Mucosa of descending colon (tissue), 3 donors: Measurements from ENCODE around the gene CA5A. TPM values are rescaled to one million over a fixed set of nuclear protein-coding genes. Genes with fewer than 3 reads are reported as not detected.

Experiments used
- ATAC-seq: fragments of 200-7000 bp; cut with Tn5 transposase; one replicate; pipeline ENCODE4 v1.9.1; 2020; ENCODE audit warnings: mild to moderate bottlenecking, moderate library complexity
- DNase-seq, 3 donors: peaks; one replicate each; pipeline ENCODE4 v3.0.0-alpha.2; 2020
- H3K36me3 ChIP-seq: fragments of 200-600 bp; one replicate; pipeline ENCODE4 v1.8.0; 2021; ENCODE audit warnings: low read depth, mild to moderate bottlenecking
- H3K4me1 ChIP-seq: fragments of 200-600 bp; one replicate; pipeline ENCODE4 v1.8.0; 2021; ENCODE audit warnings: low read depth, mild to moderate bottlenecking
- H3K4me3 ChIP-seq: fragments of 200-600 bp; one replicate; pipeline ENCODE4 v1.8.0; 2021; ENCODE audit warnings: mild to moderate bottlenecking
- H3K9me3 ChIP-seq: fragments of 200-600 bp; one replicate; pipeline ENCODE4 v1.8.0; 2021; ENCODE audit warnings: mild to moderate bottlenecking
- intact Hi-C, 2 donors: fragments of 100-400 bp; cut with DNase I in 1 of 2; cut with micrococcal nuclease in 1 of 2; formaldehyde crosslinking; loops; one replicate each; pipeline versions ENCODE4 v1.11.0 to v1.11.1; 2022; cut with DNase I, micrococcal nuclease
- total RNA-seq, 3 donors: library from RNA; stranded (reverse); fragmentation: NEBNext Ultra II Directional in 2 of 3; extraction: Animal tissue kit (Norgen Biotek cat#: 25700) in 2 of 3; gene quantifications; one replicate each; pipeline versions ENCODE4 v1.2.1 to v1.2.4, GENCODE V29; 2021 to 2023
- TF ChIP-seq, protein P1 (sequence below): fragments of 200-600 bp; IDR thresholded peaks from one replicate; pipeline ENCODE4 v1.8.0; 2022; ENCODE audit warnings: antibody characterized with exemption, mild to moderate bottlenecking
- donor health status: DM: no; HTN: no; CAD: no; lungs with moderate emphysema.
- donor health status: DM: no; HTN: no; CAD: no.
- donor health status: DM: no; HTN: yes; CAD: no.

CA5A gene
- total RNA-seq, 3 donors from 2014 or later = 0.05 to 0.25 TPM; not detected in 1

DNA sequence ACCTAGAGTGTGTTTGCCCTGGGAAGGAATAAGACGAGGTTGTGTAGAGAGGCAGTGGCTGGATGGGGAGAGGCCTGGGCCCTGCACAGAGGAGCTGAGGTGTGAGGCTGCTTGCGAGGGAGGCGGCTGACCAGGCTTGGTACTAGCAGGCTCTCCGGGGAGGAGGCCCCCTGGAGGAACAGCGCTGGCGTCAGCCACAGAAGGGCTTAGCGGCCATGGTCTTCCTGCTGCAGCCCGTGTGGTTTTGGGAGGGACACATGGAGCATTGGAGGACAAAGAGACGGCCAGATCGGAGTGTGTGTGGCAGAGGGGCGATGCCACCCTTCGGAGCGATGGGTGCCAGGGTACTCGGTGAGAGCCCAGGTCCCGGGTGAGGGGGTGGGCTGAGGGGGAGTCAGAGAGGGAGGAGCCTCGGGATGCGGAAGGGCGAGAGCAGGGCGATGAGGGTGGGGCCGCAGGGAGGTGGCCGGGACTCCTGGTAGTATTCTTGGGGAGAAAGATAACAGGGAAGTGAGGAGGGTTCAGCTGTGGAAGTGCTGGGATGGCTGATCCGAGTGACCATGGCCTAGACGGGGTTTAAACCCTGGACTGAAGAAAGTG, 23.2 kb upstream of the CA5A start:
- Histone ChIP-seq H3K9me3 (no peaks in the 10 kb centered on the region), H3K4me3 (no peak overlapping the region), H3K4me1 (peaks cover 3% of the 10 kb centered on the region), H3K36me3 (no peaks in the 10 kb centered on the region)
- no peak for DNase-seq
- TF ChIP-seq, protein P1, sequence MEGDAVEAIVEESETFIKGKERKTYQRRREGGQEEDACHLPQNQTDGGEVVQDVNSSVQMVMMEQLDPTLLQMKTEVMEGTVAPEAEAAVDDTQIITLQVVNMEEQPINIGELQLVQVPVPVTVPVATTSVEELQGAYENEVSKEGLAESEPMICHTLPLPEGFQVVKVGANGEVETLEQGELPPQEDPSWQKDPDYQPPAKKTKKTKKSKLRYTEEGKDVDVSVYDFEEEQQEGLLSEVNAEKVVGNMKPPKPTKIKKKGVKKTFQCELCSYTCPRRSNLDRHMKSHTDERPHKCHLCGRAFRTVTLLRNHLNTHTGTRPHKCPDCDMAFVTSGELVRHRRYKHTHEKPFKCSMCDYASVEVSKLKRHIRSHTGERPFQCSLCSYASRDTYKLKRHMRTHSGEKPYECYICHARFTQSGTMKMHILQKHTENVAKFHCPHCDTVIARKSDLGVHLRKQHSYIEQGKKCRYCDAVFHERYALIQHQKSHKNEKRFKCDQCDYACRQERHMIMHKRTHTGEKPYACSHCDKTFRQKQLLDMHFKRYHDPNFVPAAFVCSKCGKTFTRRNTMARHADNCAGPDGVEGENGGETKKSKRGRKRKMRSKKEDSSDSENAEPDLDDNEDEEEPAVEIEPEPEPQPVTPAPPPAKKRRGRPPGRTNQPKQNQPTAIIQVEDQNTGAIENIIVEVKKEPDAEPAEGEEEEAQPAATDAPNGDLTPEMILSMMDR = no peak
- intact Hi-C loops = no loop called here
- no peak for ATAC-seq

DNA sequence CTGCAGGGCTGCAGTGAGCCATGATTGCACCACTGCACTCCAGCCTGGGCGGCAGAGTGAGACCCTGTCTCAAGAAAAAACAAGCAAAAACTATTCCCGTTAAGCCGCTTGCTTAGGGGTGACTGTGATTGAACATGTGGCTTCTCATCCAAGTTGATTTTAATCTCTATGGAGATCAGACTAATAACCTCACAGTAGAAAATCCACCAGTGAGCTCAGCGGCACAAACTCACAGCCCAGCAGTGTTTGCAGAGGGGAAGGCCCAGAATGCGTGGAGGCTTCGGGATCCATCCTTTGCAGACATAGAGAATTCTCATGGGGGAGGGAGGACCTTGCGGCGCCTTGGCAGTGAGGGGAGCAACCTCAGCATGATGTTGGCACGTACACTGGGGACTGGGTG, 22.3 kb upstream of the CA5A start:
- peaks cover 10% of the 10 kb centered on the region for H3K4me1 ChIP-seq
- TF ChIP-seq, protein P1 = no peak
- no peak for DNase-seq
- no peak overlapping the region for H3K4me3 ChIP-seq
- intact Hi-C loops = no loop called here
- no peaks in the 10 kb centered on the region for H3K9me3 ChIP-seq
- ATAC-seq = no peak
- no peaks in the 10 kb centered on the region for H3K36me3 ChIP-seq

DNA sequence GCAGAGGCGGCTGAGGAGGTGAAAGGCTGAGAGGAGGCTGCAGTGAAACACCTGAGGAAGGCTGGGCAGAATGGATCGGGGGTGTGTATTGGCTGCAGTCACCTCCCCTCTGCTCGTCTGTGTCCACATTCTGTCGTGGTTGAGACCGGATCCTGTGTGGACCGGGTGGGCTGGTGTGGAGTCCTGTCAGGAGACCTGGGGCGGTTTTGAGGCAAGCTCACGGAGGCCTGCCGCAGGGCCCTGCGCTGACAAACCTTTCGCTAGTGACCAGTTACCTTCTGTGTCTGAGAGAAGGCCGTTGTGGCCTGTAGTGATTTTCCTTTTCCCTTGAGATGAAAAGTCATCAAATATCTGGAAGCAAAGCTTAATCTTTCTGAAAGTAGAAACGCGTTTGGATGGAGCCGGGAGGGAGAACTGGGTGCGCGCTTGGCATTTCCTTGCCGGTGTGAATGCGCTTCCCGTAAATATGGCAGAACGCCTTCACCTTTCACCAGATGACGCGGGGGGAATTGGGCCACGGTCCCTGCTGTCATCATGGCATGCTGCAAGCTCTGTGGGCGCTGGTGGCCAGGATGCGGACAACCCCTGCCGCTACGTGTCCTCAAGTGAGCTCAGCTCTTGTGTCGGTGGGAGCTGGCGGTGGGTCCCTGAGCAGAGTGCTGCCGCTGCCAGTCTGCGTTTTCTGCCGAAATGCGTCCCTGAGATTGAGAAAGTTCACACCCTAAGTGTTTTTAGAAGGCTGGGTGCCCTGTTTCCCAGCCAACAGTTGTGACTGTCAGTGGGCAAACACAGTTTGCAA, 21.2 kb upstream of the CA5A start:
- Histone ChIP-seq H3K4me1 (peaks cover 16% of the 10 kb centered on the region), H3K4me3 (no peak overlapping the region), H3K9me3 (no peaks in the 10 kb centered on the region), H3K36me3 (no peaks in the 10 kb centered on the region)
- DNase-seq (peak in 1 of 3 donors; percentile 56), ATAC-seq (no peak)
- TF ChIP-seq, protein P1 = no peak
- intact Hi-C loops = no loop called here

DNA sequence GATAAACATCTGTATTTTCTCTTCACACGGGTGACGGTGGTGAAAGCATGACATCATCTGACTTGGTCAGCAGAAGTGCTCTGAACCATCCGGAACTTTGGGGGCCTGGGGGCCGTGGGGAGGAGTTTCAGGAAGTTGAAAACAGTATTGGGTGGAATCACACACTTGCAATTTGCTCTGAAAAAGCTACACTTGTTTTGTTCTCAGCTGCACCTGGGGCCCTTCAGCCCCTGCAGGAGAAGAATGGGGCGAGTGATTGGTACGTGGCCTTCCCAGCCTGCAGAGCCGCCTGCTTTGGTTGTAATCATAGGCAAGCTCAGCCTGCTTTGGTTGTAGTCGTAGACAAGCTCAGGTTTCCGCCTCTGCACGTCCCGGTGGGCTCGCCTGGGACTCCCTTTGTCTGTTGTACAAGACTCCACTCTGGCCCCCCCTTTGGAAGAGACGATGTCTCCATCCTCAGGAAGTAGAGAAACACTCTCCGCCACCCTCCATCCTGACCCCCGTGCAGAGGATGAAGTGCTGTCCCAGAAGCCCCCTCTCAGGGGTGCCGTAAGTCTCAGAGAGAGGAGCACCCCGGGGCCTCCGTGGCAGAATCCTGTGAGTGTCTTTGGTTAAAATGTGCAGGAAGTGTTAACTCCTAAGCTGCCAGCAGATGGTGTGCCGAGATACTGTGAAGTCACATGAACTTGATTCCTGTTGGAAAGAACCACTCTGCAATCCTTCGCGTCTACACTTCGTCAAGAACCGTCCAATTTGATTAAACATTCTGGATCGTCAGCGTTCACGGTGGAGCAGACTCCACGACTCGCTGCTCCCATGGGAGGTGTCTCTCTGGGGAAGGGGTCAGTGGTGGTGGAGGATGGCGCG, 20.3 kb upstream of the CA5A start:
- Histone ChIP-seq H3K4me3 (no peak overlapping the region), H3K36me3 (no peaks in the 10 kb centered on the region), H3K9me3 (no peaks in the 10 kb centered on the region), H3K4me1 (peaks cover 20% of the 10 kb centered on the region)
- ATAC-seq = peak; percentile 16
- TF ChIP-seq, protein P1 = no peak
- peak in 2 of 3 donors; percentile 41 to 58 for DNase-seq
- intact Hi-C loops = no loop called here

DNA sequence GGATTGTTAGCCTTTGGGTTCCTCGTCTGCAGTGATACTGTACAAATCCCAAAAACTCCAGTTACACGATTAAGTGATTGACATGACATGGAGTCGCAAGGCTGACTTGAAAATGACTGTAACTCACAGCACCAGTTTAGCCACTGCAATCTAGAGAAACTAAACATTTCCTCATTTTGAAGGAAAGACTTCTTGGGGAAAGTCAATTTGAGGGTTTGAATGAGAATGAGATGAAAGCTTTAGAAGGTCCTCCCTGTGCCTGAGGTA, 19.7 kb upstream of the CA5A start:
- no peak for ATAC-seq
- intact Hi-C loops = no loop called here
- TF ChIP-seq, protein P1 = no peak
- Histone ChIP-seq H3K4me3 (no peak overlapping the region), H3K36me3 (no peaks in the 10 kb centered on the region), H3K4me1 (peaks cover 20% of the 10 kb centered on the region), H3K9me3 (no peaks in the 10 kb centered on the region)
- DNase-seq = no peak
